OCI-LY7 (cell line): Measurements from ENCODE around the gene KCNIP1. TPM values are rescaled to one million over a fixed set of nuclear protein-coding genes. Genes with fewer than 3 reads are reported as not detected.

ENCODE experiments used
- BruUV-seq: library from RNA; stranded (reverse); fragments of 400-500 nt; replicated peaks from 2 replicates; lab custom pipeline; 2021; lab: Mats Ljungman, UMichigan
- CTCF ChIA-PET: fragments of 300-600 bp; sonication (Branson Sonifier 250); formaldehyde crosslinking; loops from one replicate; lab custom pipeline; 2022; ENCODE audit warnings: antibody characterized with exemption; ENCODE audit not compliant: unreplicated experiment; lab: Charles Lee
- POLR2A ChIA-PET: fragments of 300-600 bp; sonication (Branson Sonifier 250); formaldehyde crosslinking; loops from one replicate; lab custom pipeline; 2022; ENCODE audit warnings: antibody characterized with exemption; lab: Charles Lee
- DNase-seq: peaks from one replicate; pipeline ENCODE4 v3.0.0-alpha.2; 2015; ENCODE audit warnings: low spot score
- H2AFZ ChIP-seq: fragments of 200-600 bp; sonication (generic), shearing (Covaris generic); 2 replicates; pipeline ENCODE4 v1.6.1; 2014; ENCODE audit warnings: mild to moderate bottlenecking, antibody characterized with exemption, low read length, moderate library complexity
- H3K27ac ChIP-seq: fragments of 200-600 bp; sonication (generic); 2 replicates; pipeline ENCODE4 v1.5.1; 2014; ENCODE audit warnings: mixed run types, low read depth, mild to moderate bottlenecking, moderate library complexity, low read length, inconsistent platforms; ENCODE audit not compliant: poor library complexity, severe bottlenecking
- H3K36me3 ChIP-seq: fragments of 200-600 bp; sonication (generic); 2 replicates; pipeline ENCODE4 v1.6.1; 2014; ENCODE audit warnings: mild to moderate bottlenecking, antibody characterized with exemption, low read length, moderate library complexity, mixed read lengths; ENCODE audit not compliant: insufficient read depth
- H3K4me1 ChIP-seq: fragments of 200-600 bp; sonication (generic); 2 replicates; pipeline ENCODE4 v1.5.1; 2014; ENCODE audit warnings: mild to moderate bottlenecking, low read length; ENCODE audit not compliant: insufficient read depth, poor library complexity, severe bottlenecking
- H3K4me2 ChIP-seq: fragments of 200-600 bp; sonication (generic); 2 replicates; pipeline ENCODE4 v1.6.1; 2014; ENCODE audit warnings: mild to moderate bottlenecking, low read length
- H3K4me3 ChIP-seq: fragments of 200-600 bp; sonication (generic); 2 replicates; pipeline ENCODE4 v1.5.1; 2014; ENCODE audit warnings: mild to moderate bottlenecking, low read depth, low read length; ENCODE audit not compliant: poor library complexity, severe bottlenecking
- H3K79me2 ChIP-seq: fragments of 200-600 bp; sonication (generic); 2 replicates; pipeline ENCODE4 v1.6.1; 2016; ENCODE audit warnings: low read depth, mild to moderate bottlenecking, low read length, moderate library complexity, mixed read lengths; ENCODE audit not compliant: insufficient read depth
- H3K9me2 ChIP-seq: fragments of 200-600 bp; sonication (generic); 2 replicates; pipeline ENCODE4 v1.6.1; 2016; ENCODE audit warnings: mild to moderate bottlenecking, low read length, mixed read lengths; ENCODE audit not compliant: insufficient read depth
- H3K9me3 ChIP-seq: fragments of 200-600 bp; sonication (generic); 2 replicates; pipeline ENCODE4 v1.6.1; 2014; ENCODE audit warnings: mild to moderate bottlenecking, mixed run types, low read length, mixed read lengths
- H4K20me1 ChIP-seq: fragments of 200-600 bp; sonication (generic); 2 replicates; pipeline ENCODE4 v1.6.1; 2014; ENCODE audit warnings: mild to moderate bottlenecking, antibody characterized with exemption, low read length, moderate library complexity, mixed read lengths; ENCODE audit not compliant: insufficient read depth
- EZH2phosphoT487 ChIP-seq: fragments of 200-600 bp; sonication (generic); IDR thresholded peaks from 2 replicates; pipeline ENCODE4 v1.6.1; 2018; ENCODE audit warnings: low read depth, borderline replicate concordance, mild to moderate bottlenecking, mixed run types, antibody characterized with exemption, low read length, moderate library complexity, mixed read lengths
- intact Hi-C: fragments of 100-400 bp; cut with micrococcal nuclease; formaldehyde crosslinking; loops from one replicate; pipeline ENCODE4 v1.10.0; 2022; ENCODE audit not compliant: unreplicated experiment
- total RNA-seq, 2 experiments: library from RNA; depleted of rRNA in 1 of 2; stranded (reverse); fragments of >200 nt in 1 of 2; shearing (Covaris generic) in 1 of 2; gene quantifications; 2 replicates each; pipeline ENCODE4 v1.2.3, GENCODE V29; 2014 to 2022
- TF ChIP-seq, protein P1 (sequence below): fragments of 200-600 bp; sonication (generic); conservative IDR thresholded peaks from 2 replicates; pipeline ENCODE4 v1.5.1; 2014; ENCODE audit warnings: mild to moderate bottlenecking, antibody characterized with exemption, low read length, moderate library complexity, mixed read lengths

KCNIP1 gene
- total RNA-seq, 2 experiments from 2014 or later, result not detected

DNA sequence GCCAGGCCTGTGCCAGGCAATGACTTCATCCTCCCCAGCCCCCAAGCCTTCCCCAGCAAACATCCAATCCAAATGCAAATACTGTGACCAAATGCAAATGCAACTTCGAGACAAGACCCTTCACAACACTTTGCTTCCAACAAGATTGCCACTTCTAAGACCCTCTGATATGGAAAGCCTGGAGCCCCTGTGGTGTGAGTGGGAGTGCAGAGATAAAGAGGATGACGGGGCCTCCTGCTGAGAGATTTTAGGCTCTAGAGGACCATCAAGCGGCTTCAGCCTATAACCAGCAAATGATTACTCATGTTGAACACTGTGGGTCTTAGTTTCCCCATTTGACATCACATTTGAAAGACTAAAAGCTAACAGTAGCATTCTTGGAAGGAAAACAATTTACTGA is 233.1 kb downstream of the KCNIP1 start:
- H3K79me2 ChIP-seq, result no peaks in the 10 kb centered on the region
- BruUV-seq, result no TSS peak
- intact Hi-C loops, result no loop called here

DNA sequence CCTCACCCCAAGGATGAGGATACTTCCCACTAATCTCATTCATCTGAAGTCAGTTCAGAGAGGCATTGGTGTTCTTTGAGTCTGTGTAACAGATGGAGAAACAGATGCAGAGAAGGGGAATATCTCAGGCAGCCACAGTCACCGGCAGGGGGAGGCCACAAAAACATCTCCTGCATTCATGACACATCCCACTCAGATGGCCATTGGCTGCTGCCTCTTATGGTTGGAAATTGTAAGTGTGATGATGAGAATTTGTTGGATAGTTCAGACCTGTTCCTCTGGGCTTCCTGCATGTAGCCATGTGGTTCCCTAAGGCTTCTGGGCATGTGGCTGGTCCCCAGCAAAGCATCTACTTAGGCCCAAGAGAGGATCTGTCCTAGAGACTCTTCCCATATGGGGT is 233.8 kb downstream of the KCNIP1 start:
- Histone ChIP-seq H3K27ac (no peak overlapping the region), H3K9me2 (no peaks in the 10 kb centered on the region), H2AFZ (no peak overlapping the region), H3K4me3 (no peak overlapping the region), H3K4me1 (no peaks in the 10 kb centered on the region), H3K9me3 (no peaks in the 10 kb centered on the region), H4K20me1 (no peaks in the 10 kb centered on the region), H3K4me2 (no peak overlapping the region), H3K79me2 (no peaks in the 10 kb centered on the region), H3K36me3 (no peaks in the 10 kb centered on the region)
- BruUV-seq, result no TSS peak
- ChIA-PET POLR2A (no interaction called here), CTCF (no interaction called here)
- intact Hi-C loops, result no loop called here
- TF ChIP-seq EZH2phosphoT487, result no peak
- TF ChIP-seq, protein P1, sequence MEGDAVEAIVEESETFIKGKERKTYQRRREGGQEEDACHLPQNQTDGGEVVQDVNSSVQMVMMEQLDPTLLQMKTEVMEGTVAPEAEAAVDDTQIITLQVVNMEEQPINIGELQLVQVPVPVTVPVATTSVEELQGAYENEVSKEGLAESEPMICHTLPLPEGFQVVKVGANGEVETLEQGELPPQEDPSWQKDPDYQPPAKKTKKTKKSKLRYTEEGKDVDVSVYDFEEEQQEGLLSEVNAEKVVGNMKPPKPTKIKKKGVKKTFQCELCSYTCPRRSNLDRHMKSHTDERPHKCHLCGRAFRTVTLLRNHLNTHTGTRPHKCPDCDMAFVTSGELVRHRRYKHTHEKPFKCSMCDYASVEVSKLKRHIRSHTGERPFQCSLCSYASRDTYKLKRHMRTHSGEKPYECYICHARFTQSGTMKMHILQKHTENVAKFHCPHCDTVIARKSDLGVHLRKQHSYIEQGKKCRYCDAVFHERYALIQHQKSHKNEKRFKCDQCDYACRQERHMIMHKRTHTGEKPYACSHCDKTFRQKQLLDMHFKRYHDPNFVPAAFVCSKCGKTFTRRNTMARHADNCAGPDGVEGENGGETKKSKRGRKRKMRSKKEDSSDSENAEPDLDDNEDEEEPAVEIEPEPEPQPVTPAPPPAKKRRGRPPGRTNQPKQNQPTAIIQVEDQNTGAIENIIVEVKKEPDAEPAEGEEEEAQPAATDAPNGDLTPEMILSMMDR, result no peak
- DNase-seq, result no peak

More for the DNA sequence above, 233.1 kb downstream of the KCNIP1 start:
- Histone ChIP-seq H3K4me1 (no peaks in the 10 kb centered on the region), H3K9me2 (no peaks in the 10 kb centered on the region), H4K20me1 (no peaks in the 10 kb centered on the region), H3K27ac (no peak overlapping the region), H3K4me3 (no peak overlapping the region), H3K9me3 (no peaks in the 10 kb centered on the region), H2AFZ (no peak overlapping the region), H3K36me3 (no peaks in the 10 kb centered on the region), H3K4me2 (no peak overlapping the region)
- ChIA-PET POLR2A (interaction anchor here (0.5 kb wide), 1 partner anchor 904 kb away, joined by 3 read pairs; no protein-coding TSS in a partner anchor), CTCF (no interaction called here)
- TF ChIP-seq EZH2phosphoT487, result no peak
- TF ChIP-seq, protein P1, result no peak
- no peak for DNase-seq

DNA sequence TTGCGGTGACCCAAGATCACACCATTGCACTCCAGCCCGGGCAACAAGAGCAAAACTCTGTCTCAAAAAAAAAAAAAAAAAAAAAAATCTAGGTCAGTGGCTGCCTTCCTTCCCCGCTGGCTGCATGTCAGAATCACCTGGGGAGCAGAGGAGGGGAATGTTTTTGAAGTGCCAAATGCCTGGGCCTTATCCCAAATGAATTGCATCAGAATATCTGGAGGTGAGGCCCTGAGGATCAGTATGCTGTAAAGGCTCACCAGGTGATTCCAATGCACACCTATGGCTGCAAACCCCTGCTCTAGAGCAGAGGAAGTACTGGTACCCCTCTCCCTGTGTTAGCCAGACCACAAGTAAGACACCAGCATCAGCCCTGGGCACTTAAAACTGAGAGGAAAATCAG is 235.0 kb downstream of the KCNIP1 start:
- Histone ChIP-seq H3K27ac (no peak overlapping the region), H3K4me1 (no peaks in the 10 kb centered on the region), H3K36me3 (no peaks in the 10 kb centered on the region), H3K9me2 (no peaks in the 10 kb centered on the region), H3K79me2 (no peaks in the 10 kb centered on the region), H4K20me1 (no peaks in the 10 kb centered on the region), H3K9me3 (no peaks in the 10 kb centered on the region), H3K4me2 (no peak overlapping the region), H3K4me3 (no peak overlapping the region), H2AFZ (no peak overlapping the region)
- no peak for TF ChIP-seq EZH2phosphoT487
- TF ChIP-seq, protein P1, result no peak
- ChIA-PET CTCF (no interaction called here), POLR2A (no interaction called here)
- BruUV-seq, result no TSS peak
- no peak for DNase-seq
- intact Hi-C loops, result no loop called here
